WTC11 (cell line): ENCODE measurements around the gene MRPS10. TPM values are rescaled to one million over a fixed set of nuclear protein-coding genes. Genes with fewer than 3 reads are reported as not detected.
A peak's percentile ranks its signal among the peaks of the same experiment; 100 is the strongest.

Experiments
- ATAC-seq: fragments of 200-7000 bp; cut with Tn5 transposase; 2 replicates; pipeline ENCODE4 v1.10.0; 2021; ENCODE audit warnings: mild to moderate bottlenecking, moderate library complexity
- CTCF ChIA-PET: fragments of 300-600 bp; sonication (Branson Sonifier 250); formaldehyde crosslinking; loops from one replicate; lab custom pipeline; 2021; ENCODE audit warnings: antibody characterized with exemption; lab: Charles Lee
- POLR2A ChIA-PET: fragments of 350-600 bp; sonication (Branson Sonifier 250); formaldehyde crosslinking; loops from one replicate; lab custom pipeline; 2021; ENCODE audit warnings: antibody characterized with exemption; lab: Charles Lee
- DNase-seq: peaks from one replicate; pipeline ENCODE4 v3.0.0; 2021; ENCODE audit warnings: low spot score
- H3K27ac Mint-ChIP-seq: 2 replicates; pipeline ENCODE4 v1.8.0; 2021; ENCODE audit warnings: mixed read lengths
- H3K27me3 Mint-ChIP-seq: 2 replicates; pipeline ENCODE4 v1.8.0; 2021; ENCODE audit warnings: low read depth, mild to moderate bottlenecking, moderate library complexity, mixed read lengths
- H3K36me3 Mint-ChIP-seq: 2 replicates; pipeline ENCODE4 v1.8.0; 2021; ENCODE audit warnings: mixed read lengths
- H3K4me1 Mint-ChIP-seq: 2 replicates; pipeline ENCODE4 v1.8.0; 2022; ENCODE audit warnings: mixed read lengths
- H3K4me3 Mint-ChIP-seq: 2 replicates; pipeline ENCODE4 v1.8.0; 2021; ENCODE audit warnings: mild to moderate bottlenecking, moderate library complexity, mixed read lengths
- H3K9me3 Mint-ChIP-seq: 2 replicates; pipeline ENCODE4 v1.8.0; 2021; ENCODE audit warnings: mixed read lengths
- CTCF ChIP-seq: fragments of 200-600 bp; IDR thresholded peaks from 2 replicates; pipeline ENCODE4 v1.8.0; 2022; ENCODE audit warnings: antibody characterized with exemption
- ELF4 ChIP-seq: sonication (generic); formaldehyde crosslinking; IDR thresholded peaks from 2 replicates; pipeline ENCODE4 v1.8.1; 2022; ENCODE audit warnings: low read depth, mild to moderate bottlenecking, moderate library complexity, missing genetic modification reagents
- FOXP1 ChIP-seq: sonication (generic); formaldehyde crosslinking; IDR thresholded peaks from 2 replicates; pipeline ENCODE4 v1.8.0; 2022; ENCODE audit warnings: missing genetic modification reagents, mild to moderate bottlenecking, moderate library complexity, borderline replicate concordance
- HMGA2 ChIP-seq: fragments of 250-450 bp; sonication (Bioruptor Pico); IDR thresholded peaks from 2 replicates; pipeline ENCODE4 v1.4.0; 2021; ENCODE audit warnings: mild to moderate bottlenecking, moderate library complexity
- MXD4 ChIP-seq: fragments of 250-450 bp; sonication (Bioruptor Pico); IDR thresholded peaks from 2 replicates; pipeline ENCODE4 v1.8.0; 2021; ENCODE audit warnings: mild to moderate bottlenecking, moderate library complexity, borderline replicate concordance
- PREB ChIP-seq: sonication (generic); formaldehyde crosslinking; IDR thresholded peaks from 2 replicates; pipeline ENCODE4 v1.8.1; 2022; ENCODE audit warnings: mild to moderate bottlenecking, missing genetic modification reagents, moderate library complexity, borderline replicate concordance
- TP53 ChIP-seq: sonication (generic); formaldehyde crosslinking; IDR thresholded peaks from 2 replicates; pipeline ENCODE4 v1.8.1; 2023; ENCODE audit warnings: mild to moderate bottlenecking, missing genetic modification reagents
- ZBTB43 ChIP-seq: sonication (generic); formaldehyde crosslinking; IDR thresholded peaks from 2 replicates; pipeline ENCODE4 v1.8.1; 2023; ENCODE audit warnings: mild to moderate bottlenecking, missing genetic modification reagents
- ZMAT4 ChIP-seq: fragments of 250-450 bp; sonication (Bioruptor Pico); IDR thresholded peaks from 2 replicates; pipeline ENCODE4 v1.9.0; 2021; ENCODE audit warnings: mild to moderate bottlenecking
- ZNF263 ChIP-seq: sonication (generic); formaldehyde crosslinking; IDR thresholded peaks from 2 replicates; pipeline ENCODE4 v1.8.1; 2022; ENCODE audit warnings: low read depth, mild to moderate bottlenecking, moderate library complexity, missing genetic modification reagents
- ZNF317 ChIP-seq: sonication (generic); formaldehyde crosslinking; IDR thresholded peaks from 2 replicates; pipeline ENCODE4 v1.8.1; 2023; ENCODE audit warnings: low read depth, mild to moderate bottlenecking, moderate library complexity, missing genetic modification reagents, borderline replicate concordance
- ZNF425 ChIP-seq: fragments of 250-450 bp; sonication (Bioruptor Pico); conservative IDR thresholded peaks from 2 replicates; pipeline ENCODE4 v1.9.0; 2021; ENCODE audit warnings: mild to moderate bottlenecking
- ZSCAN18 ChIP-seq: fragments of 250-450 bp; sonication (Bioruptor Pico); IDR thresholded peaks from 2 replicates; pipeline ENCODE4 v2.1.2; 2022; ENCODE audit warnings: mild to moderate bottlenecking, moderate library complexity
- total RNA-seq: library from RNA; stranded (reverse); gene quantifications from 3 replicates; pipeline ENCODE4 v1.2.3, GENCODE V29; 2021

Gene MRPS10
- total RNA-seq, 1 experiment from 2014 or later = 31.3 TPM

GRCh38 chr6:42176981-42177380 lies 40.7 kb downstream of the MRPS10 start (continued):
- TF ChIP-seq ZNF425 (no peak), ZMAT4 (no peak)

- no peak for TF ChIP-seq ZNF263
- no peak for TF ChIP-seq TP53 (CRISPR knock-in tag)
- no peak for TF ChIP-seq ZNF425
- 0 out of 2 replicates have a peak, but pooled peaks have one; percentile 16 for TF ChIP-seq CTCF
- TF ChIP-seq ELF4 (CRISPR knock-in tag) = no peak
- no peak for TF ChIP-seq FOXP1
- no peak for TF ChIP-seq ZSCAN18 (CRISPR knock-in tag)
- no peak for TF ChIP-seq ZBTB43 (CRISPR knock-in tag)
- no peak for TF ChIP-seq PREB (CRISPR knock-in tag)
- 0 out of 2 replicates have a peak, but pooled peaks have one; percentile 22 for TF ChIP-seq ZNF317
- no peak for TF ChIP-seq HMGA2 (CRISPR knock-in tag)
- no peak for TF ChIP-seq MXD4
- Mint-ChIP-seq H3K36me3 (no peaks in the 10 kb centered on the region), H3K9me3 (no peaks in the 10 kb centered on the region), H3K27me3 (peaks cover 5% of the 10 kb centered on the region), H3K4me3 (no peak overlapping the region), H3K27ac (peak overlapping the region; percentile 8; the same call in 1 of the 2 replicates), H3K4me1 (peaks cover 44% of the 10 kb centered on the region)
- ChIA-PET POLR2A (interaction anchor here (0.6 kb wide), 1 partner anchor 535 kb away, joined by 4 read pairs; no protein-coding TSS in a partner anchor), CTCF (interaction anchor here (0.7 to 3.6 kb wide), 22 partner anchors 8 to 123 kb away, joined by 3 to 20 read pairs (median 4); partner anchors contain the start of gene C6orf132)
- peak; percentile 42 for DNase-seq
- ATAC-seq = peak; percentile 6; the same call in 1 of the 2 replicates
Observed at GRCh38 chr6:42175860-42176259, 41.8 kb downstream of the MRPS10 start.
